HG02884 (cell line): ENCODE measurements around the gene PRDX2.

Source experiments
- ATAC-seq: cut with Tn5 transposase; IDR thresholded peaks from one replicate; pipeline ENCODE4 v1.9.1; 2021; ENCODE audit warnings: mild to moderate bottlenecking, moderate library complexity; ENCODE audit not compliant: unreplicated experiment

The PRDX2 gene

DNA sequence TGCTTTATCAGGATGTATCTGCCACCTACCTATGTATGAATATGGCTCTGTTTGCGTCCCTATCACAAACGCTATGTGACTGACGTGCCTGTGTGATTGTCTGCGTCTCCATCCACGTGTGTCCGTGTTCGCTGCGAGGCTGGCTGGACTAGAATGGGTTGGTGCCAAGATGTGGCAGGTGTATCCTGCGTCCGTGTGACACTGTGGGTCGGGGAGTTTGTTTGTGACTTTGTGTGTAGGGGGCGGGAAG lies 19.5 kb downstream of the PRDX2 start:
- ATAC-seq: no peak

DNA sequence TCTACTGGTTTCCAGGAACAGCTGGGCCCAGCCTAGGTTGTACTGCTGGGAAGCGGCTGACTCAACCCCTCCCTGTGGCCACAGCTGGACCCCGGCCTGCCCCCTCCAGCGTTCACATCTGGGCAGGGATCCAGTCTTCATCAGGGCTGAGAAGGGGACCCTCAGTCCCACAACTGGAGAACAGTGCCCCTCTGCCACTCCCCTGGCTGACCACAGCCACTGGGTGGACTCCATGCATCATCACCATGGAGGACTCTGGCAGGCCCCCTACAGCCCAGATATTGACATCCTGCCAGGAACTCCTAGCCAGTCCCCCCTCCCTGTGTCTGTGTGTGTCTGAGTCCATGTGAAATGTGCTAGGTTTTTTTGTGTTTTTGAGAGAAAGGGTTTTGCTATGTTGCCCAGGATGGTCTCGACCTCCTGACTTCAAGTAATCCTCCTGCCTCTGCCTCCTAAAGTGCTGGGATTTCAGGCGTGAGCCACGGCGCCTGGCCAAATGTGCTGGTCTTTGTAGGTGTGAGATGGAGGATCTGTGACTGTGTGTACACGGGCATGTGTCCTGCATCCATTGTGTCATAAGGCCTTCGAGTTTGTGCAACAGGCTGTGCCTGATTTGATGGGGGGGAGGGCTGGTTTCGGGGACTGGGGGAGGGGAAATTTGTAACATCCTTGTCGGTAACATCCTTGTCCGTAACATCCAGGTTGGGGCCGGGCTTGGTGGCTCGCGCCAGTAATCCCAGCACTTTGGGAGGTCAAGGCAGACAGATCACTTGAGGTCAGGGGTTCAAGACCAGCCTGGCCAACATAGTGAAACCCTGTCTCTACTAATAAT lies 22.2 kb downstream of the PRDX2 start:
- no peak for ATAC-seq

- no peak for ATAC-seq
Observed at GRCh38 chr19:12778905-12779161, 22.8 kb downstream of the PRDX2 start.

DNA sequence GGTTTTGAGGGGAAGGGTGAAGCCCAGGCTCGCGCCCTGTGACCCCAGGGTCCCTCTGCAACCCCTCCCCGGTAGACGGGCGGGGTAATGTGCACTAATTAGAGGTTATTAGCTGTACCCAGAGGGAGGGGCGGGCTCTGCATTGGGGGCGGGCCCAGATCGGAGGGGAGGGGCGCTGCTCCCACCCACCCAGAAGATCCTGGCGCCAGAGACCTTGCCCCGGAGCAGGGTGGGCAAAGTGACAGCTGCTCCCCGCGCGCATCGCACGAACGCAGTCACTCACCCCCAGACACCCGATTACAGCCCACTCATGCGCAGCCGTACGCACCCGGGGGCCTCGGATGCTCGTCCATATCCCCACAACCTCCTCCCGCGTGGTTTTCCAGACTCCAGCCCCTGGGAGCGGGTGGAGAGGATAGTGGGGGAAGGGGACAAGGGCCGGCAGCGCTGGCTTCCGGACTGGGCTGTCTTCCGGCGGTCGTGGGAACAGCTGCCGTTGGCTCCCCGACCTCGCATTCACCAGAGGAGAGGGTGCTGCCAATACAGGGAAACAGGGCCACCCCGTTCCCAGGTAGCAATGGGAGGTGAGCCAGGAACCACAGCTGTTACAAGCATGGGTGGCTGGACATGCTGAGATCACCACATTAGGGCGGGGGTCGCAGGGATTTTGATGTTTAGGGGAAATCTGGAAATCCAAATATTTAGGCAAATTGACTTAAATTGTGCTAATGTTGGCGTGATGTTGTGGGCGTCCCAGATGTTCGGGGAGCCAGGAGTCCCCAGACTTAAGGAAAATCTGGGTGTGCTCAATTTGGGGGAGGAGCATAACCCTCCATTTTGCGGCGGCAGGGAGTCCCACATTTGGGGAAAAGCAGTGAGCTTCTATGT lies 23.3 kb downstream of the PRDX2 start:
- no peak for ATAC-seq

DNA sequence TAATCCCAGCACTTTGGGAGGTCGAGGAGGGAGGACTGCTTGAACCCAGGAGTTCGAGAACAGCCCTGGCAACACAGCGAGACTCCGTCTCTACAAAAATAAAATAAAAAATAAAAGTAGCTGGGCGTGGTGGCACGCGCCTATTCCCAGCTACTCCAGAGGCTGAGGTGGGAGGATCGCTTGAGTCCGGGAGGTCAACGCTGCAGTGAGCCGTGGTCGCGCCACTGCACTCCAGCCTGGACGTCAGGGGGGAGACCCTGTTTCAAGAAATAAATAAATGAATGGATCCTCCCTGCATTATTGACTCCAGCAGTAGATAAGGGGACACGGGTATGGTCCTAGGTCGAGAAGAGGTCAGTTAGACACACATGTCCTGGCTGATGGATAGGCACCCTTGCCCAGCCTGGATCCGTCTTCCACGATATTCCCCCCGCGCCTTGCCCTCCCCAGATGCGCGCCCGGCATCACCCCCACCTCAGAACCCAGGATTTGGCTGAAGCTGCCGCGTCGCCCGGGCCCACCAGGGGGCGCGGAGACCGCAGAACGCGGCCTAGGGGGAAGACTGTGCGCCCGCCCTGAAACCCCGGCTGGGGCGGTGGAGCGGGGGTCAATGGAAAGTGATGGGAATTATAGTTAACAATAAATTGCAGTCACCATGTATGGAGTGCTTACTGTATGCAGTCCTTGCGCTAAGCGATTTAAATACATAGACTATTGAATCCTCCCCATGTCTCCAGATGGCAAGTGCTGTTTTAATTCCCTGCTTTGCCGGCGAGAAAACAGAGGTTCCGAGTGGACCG lies 24.2 kb downstream of the PRDX2 start:
- ATAC-seq: no peak

DNA sequence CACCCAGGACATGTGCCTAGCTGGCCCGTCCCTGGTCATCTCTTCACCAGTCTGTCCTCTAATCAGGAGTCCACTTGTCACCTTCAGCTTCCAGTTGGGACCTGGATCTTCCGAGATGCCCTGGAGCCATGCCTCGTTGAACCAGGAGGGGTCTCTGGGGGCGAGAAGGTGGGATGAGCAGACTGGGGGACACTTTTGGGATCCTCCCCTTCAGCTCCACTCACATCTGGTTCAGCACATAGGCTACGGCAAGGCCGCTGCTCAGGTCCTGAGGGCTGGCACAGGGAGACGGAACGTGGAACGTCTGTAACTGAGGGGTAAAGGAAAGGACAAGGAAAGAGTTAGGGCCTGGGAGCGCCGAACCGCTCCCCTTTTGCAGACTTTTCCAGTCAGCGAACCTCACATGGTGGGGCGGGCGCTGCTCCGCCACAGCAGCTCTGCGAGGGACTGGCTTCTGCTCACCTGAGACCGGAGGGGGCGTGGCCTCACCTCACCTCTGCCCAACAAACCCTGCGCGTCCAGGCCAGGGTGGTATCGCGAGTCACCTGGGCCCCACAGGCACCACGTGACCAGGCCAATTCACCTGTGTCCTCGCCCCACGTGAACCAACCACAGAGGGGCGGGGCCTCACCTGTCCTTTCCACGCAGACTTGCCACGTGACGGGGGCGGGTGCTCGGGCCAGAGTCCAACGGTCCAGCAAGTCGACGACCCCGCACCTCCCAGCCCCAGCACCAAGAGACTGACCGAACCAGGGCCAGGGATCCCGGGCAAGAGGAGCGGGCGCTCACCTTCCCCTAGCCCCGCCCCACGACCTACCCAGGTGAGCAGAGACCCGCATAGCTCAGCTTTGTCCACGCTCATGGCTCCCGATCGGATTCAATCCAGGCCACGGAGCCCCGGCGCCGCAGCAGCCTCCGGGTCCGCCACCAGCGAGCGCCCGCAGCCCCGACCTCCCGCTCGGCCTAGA lies 26.7 kb downstream of the PRDX2 start, which contains the start of gene HOOK2:
TSS of gene HOOK2 (minus strand) at position 965 of the 968 bp plus-strand sequence. CDS start at position 862, 103 bp downstream.
- ATAC-seq: no peak

DNA sequence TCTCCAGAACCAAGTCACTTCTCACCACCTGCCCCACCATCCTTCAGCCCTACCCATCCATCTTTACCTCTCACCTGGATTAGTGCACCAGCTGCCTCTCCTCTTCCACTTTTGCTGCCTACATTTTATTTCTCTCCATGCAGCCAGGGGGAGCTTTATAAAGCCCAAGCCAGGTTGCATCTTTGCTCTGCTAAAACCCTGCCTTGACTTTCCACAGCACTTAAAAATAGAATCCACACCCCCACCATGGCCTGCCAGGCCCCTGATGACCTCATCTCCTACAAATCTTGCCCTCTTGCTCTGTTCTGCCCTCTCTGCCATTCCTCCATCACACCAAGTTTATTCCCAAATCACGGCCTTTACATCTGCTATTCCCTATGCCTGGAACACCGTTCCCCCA lies 28.0 kb downstream of the PRDX2 start:
- ATAC-seq: no peak

DNA sequence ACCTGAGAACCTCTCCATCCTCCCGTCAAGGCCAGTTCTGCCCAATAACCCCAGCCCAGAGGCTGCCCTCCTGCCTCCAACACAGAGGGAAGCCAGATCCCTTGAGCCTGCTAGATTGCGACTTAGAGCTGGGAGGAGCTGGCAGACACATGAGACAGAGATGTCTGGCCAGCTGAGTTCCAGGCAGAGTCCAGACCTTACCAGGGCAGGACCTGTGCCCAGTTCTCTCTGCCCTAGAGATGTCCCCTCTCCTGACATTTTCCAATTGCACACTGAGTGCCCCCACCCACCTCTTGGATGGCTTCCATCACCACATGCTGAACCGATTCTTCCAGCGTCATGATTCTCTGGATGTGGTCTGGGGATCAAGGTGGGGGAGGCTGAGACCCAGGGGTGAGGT lies 29.3 kb downstream of the PRDX2 start:
- ATAC-seq: no peak

DNA sequence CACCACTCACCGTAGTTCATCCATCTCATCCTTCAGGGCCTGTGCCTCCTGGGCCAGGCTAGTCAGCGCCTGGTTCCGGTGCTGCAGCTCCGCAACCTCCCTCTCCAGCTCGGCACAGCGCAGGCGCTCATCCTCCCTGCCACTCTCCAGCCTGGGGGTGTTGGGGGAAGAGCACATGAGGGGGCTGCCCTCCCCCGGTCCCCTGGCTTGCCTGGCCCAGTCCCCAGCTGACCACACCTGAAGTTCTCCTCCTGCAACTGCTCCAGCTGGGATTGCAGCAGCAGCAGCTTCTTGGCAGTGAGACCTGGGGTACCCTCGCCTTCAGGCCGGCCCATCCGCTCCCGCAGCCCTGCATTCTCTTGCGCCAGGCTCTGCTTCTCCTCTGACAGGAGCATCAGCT lies 30.7 kb downstream of the PRDX2 start:
- no peak for ATAC-seq

GRCh38 chr19:12769689-12770088 lies 31.9 kb downstream of the PRDX2 start:
- ATAC-seq: no peak

- ATAC-seq: no peak
Observed at GRCh38 chr19:12767666-12768065, 33.9 kb downstream of the PRDX2 start.

DNA sequence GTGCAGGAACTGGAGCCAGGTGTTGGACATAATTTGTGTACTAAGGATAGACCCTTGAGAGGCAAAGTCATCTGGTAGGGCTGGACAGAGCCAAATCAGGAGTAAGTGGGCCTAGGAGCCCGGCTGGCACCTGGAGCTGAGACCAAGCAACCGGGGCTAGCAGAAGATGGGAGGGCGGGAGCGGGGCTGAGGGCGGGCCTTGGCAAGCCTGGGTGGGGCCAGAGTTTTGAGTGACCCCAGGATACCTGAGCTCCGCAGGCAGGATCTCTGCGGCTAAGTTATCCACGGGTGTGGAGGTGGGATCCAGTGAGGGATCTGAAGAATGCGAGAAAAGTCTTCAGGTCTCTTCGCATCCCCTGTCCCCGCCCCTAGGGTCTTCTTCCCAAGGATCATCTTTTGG lies 34.5 kb downstream of the PRDX2 start:
- no peak for ATAC-seq

DNA sequence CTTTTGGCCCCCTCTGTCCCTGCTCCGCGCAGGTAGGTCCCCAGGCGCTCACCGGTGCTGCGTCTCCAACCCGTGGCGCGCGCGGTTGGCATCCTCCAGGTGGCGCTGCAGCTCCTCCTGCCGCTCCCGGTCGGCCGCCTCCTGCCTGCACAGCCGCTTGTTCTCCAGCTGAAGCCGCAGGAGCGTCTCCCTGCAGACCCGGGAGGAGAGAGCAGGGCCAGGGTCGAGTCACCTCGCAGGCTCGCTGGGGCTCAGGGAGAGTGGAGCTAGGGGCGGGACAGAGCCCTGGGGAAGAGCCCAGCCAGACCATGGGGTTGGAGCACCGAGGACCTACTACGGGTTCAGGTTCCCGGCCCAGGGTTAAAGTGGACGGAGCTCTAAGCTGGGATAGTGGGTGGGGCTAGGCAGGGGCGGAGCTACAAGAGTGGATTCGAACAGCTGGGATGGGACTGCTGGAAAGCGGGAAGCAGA lies 35.5 kb downstream of the PRDX2 start:
- ATAC-seq: no peak

- no peak for ATAC-seq
Observed at GRCh38 chr19:12764698-12765097, 36.9 kb downstream of the PRDX2 start.

DNA sequence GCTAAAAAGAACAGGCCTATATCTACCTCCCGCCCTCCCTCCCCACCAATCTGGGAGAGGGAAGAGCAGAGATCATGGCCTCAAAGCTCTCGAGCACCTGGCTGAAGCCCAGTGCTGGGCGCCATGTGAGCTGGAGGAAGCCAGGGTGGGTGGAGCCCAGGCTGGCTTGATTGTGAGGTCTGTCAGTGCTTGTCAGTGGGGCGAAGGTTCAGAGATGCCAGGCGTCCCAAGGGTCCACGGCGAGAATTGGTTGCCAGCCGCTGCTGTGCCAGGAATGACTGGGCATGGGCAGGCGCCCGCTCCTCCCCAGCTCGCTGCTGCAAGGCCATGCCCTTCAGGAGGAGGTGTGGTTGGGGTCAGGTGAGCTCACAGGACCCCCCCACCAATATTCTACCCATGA lies 38.5 kb downstream of the PRDX2 start:
- no peak for ATAC-seq

DNA sequence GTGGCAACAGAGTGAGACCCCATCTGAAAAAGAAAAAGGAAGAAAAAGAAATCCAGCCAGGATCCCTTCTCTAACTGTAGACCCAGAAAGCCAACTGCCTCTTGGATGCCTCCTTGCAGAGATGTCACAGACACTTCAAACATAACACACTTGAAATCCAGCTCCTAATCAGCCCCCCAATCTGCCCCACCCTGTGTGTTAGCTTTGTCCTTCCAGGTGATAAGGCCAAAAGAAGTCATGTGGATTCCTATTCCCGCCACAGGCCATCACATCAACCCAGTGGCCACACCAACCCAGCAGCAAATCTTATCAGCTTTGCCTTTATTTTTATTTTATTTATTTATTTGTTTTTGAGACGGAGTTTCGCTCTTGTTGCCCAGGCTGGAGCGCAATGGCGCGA lies 41.9 kb downstream of the PRDX2 start:
- ATAC-seq: no peak

- no peak for ATAC-seq
Observed at GRCh38 chr19:12757544-12758274, 43.9 kb downstream of the PRDX2 start.

GRCh38 chr19:12756150-12756883 lies 45.3 kb downstream of the PRDX2 start:
- no peak for ATAC-seq
